Left ventricle myocardium inferior (tissue), 1 donor: ENCODE data around the gene USP22. TPM values are rescaled to one million over a fixed set of nuclear protein-coding genes. Genes with fewer than 3 reads are reported as not detected.
"Not testable (repeated sequence)": the region's sequence is repeated elsewhere in the genome, so short reads cannot be mapped to it uniquely, and the experiment has no call there.

Source experiments
- DNase-seq: peaks from one replicate; pipeline ENCODE4 v3.0.0-alpha.2; 2020
- H3K27ac ChIP-seq: fragments of 200-600 bp; replicated peaks from 2 replicates; pipeline ENCODE4 v1.8.0; 2021
- H3K27me3 ChIP-seq: fragments of 200-600 bp; 2 replicates; pipeline ENCODE4 v1.8.0; 2021; ENCODE audit warnings: low read depth
- H3K36me3 ChIP-seq: fragments of 200-600 bp; 2 replicates; pipeline ENCODE4 v1.8.0; 2021
- H3K4me1 ChIP-seq: fragments of 200-600 bp; 2 replicates; pipeline ENCODE4 v1.8.0; 2021
- H3K4me3 ChIP-seq: fragments of 200-600 bp; 2 replicates; pipeline ENCODE4 v1.8.0; 2021; ENCODE audit warnings: mild to moderate bottlenecking, moderate library complexity
- H3K9me3 ChIP-seq: fragments of 200-600 bp; replicated peaks from 2 replicates; pipeline ENCODE4 v1.8.0; 2021
- CTCF ChIP-seq: fragments of 200-600 bp; IDR thresholded peaks from 2 replicates; pipeline ENCODE4 v1.8.0; 2021; ENCODE audit warnings: antibody characterized with exemption, mild to moderate bottlenecking, borderline replicate concordance
- intact Hi-C: fragments of 100-400 bp; cut with micrococcal nuclease; formaldehyde crosslinking; loops from one replicate; pipeline ENCODE4 v1.11.0; 2022
- total RNA-seq: library from RNA; stranded (reverse); fragmentation: NEBNext Ultra II Directional; extraction: Animal tissue kit (Norgen Biotek cat#: 25700); gene quantifications from one replicate; pipeline ENCODE4 v1.2.1, GENCODE V29; 2021
- donor health status: DM: no; HTN: yes; CAD: no; lungs with severe emphysema.

USP22 gene
- total RNA-seq, 1 donor from 2014 or later, result 159 TPM

GRCh38 chr17:20979792-20980083 is 63.1 kb downstream of the USP22 start:
- Histone ChIP-seq H3K4me1 (no peaks in the 10 kb centered on the region), H3K4me3 (no peak overlapping the region), H3K27ac (no peak overlapping the region), H3K9me3 (no peaks in the 10 kb centered on the region), H3K36me3 (no peaks in the 10 kb centered on the region), H3K27me3 (peaks cover 40% of the 10 kb centered on the region)
- intact Hi-C loops, result no loop called here
- DNase-seq, result no peak
- TF ChIP-seq CTCF, result no peak

GRCh38 chr17:20979007-20979791 is 63.6 kb downstream of the USP22 start:
- intact Hi-C loops, H3K36me3 ChIP-seq, H3K9me3 ChIP-seq, DNase-seq, H3K4me3 ChIP-seq, H3K27ac ChIP-seq, H3K4me1 ChIP-seq: not testable (repeated sequence)
- H3K27me3 ChIP-seq, result peaks cover 40% of the 10 kb centered on the region

GRCh38 chr17:20977609-20978253 is 65.1 kb downstream of the USP22 start:
- peaks cover 40% of the 10 kb centered on the region for H3K27me3 ChIP-seq
- H3K27ac ChIP-seq, H3K9me3 ChIP-seq, H3K4me1 ChIP-seq, H3K4me3 ChIP-seq, intact Hi-C loops, DNase-seq, H3K36me3 ChIP-seq: not testable (repeated sequence)

GRCh38 chr17:20975566-20975965 is 67.2 kb downstream of the USP22 start:
- TF ChIP-seq CTCF, result no peak
- Histone ChIP-seq H3K4me3 (no peak overlapping the region), H3K9me3 (no peaks in the 10 kb centered on the region), H3K27me3 (peaks cover 30% of the 10 kb centered on the region), H3K36me3 (no peaks in the 10 kb centered on the region), H3K27ac (no peak overlapping the region), H3K4me1 (no peaks in the 10 kb centered on the region)
- DNase-seq, result no peak
- intact Hi-C loops, result no loop called here

GRCh38 chr17:20970329-20970728 is 72.5 kb downstream of the USP22 start:
- H3K9me3 ChIP-seq, result no peaks in the 10 kb centered on the region
- TF ChIP-seq CTCF, result no peak
- no peak overlapping the region for H3K4me3 ChIP-seq
- H3K4me1 ChIP-seq, result no peaks in the 10 kb centered on the region
- intact Hi-C loops, result no loop called here
- no peak overlapping the region for H3K27ac ChIP-seq
- no peaks in the 10 kb centered on the region for H3K27me3 ChIP-seq
- no peak for DNase-seq
- H3K36me3 ChIP-seq, result no peaks in the 10 kb centered on the region

GRCh38 chr17:20968913-20969616 is 73.7 kb downstream of the USP22 start:
- H3K36me3 ChIP-seq, result no peaks in the 10 kb centered on the region
- no peaks in the 10 kb centered on the region for H3K9me3 ChIP-seq
- no peaks in the 10 kb centered on the region for H3K27me3 ChIP-seq
- H3K4me1 ChIP-seq, result no peaks in the 10 kb centered on the region
- no peak overlapping the region for H3K4me3 ChIP-seq
- no peak overlapping the region for H3K27ac ChIP-seq
- no peak for TF ChIP-seq CTCF
- no peak for DNase-seq
- intact Hi-C loops, result no loop called here
